HG03060 (cell line): Measurements from ENCODE around the gene MACF1.

Experiments
- ATAC-seq: cut with Tn5 transposase; IDR thresholded peaks from one replicate; pipeline ENCODE4 v1.9.1; 2021; ENCODE audit warnings: low read depth, moderate number of reproducible peaks; ENCODE audit not compliant: unreplicated experiment

MACF1 gene

DNA sequence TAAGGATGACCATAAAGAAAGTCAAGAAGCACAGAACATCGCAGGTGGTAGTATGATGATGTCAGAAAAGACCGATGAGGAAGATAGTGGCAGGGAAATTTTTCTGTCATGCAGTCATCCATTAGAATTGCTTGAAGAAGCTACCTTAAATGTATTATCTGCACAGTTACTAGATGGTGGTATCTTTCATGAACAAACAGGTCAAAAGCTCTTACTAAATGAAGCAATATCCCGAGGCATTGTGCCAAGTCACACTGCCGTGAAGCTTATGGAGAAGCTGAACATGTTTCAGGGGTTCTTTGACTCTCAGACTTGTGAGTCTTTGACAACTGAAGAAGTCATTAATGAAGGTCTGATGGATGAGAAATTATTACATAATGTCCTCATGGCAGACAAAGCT is 128.8 kb downstream of the MACF1 start:
- no peak for ATAC-seq

GRCh38 chr1:39335216-39335615 is 130.7 kb downstream of the MACF1 start:
- ATAC-seq = no peak

DNA sequence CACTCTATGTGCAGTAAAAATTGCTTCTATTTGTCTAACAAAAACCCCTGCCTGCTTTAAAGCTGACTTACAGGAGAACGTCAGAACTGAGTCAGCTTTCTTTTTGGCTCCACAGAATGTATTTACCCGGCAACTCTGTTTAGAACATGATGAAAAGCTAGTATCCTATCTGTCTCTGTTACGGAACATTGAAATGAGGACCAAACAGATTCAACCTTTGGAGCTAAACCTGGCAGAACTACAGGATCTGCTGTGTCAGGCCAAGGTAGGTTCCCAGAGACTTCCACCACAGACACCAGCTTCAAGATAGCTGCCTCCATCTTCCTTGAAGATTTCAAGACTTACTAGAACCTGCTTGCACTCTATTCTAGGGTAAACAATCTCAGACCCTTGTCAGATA is 132.6 kb downstream of the MACF1 start:
- no peak for ATAC-seq

DNA sequence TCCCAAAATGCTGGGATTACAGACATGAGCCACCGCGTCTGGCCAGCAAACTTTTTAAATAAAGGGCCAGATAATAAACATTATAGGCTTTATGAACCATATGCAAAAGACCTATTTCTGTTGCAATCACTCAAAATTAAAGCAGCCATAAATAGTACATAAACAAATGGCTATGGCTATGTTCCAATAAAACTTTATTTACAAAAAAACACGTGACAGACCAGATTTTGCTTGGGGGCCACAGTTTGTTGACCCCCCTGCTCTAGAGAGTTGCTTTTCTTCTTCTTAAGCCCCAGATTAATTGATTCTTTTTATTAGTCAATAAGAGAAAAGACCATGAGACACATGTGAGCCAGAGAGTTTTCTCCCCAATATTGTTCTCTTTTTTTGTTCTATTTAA is 138.3 kb downstream of the MACF1 start:
- ATAC-seq = no peak

- ATAC-seq = no peak
Measured at GRCh38 chr1:39344394-39345154, 140.1 kb downstream of the MACF1 start.

GRCh38 chr1:39346872-39347271 is 142.4 kb downstream of the MACF1 start:
- no peak for ATAC-seq

GRCh38 chr1:39348278-39348677 is 143.8 kb downstream of the MACF1 start:
- no peak for ATAC-seq

DNA sequence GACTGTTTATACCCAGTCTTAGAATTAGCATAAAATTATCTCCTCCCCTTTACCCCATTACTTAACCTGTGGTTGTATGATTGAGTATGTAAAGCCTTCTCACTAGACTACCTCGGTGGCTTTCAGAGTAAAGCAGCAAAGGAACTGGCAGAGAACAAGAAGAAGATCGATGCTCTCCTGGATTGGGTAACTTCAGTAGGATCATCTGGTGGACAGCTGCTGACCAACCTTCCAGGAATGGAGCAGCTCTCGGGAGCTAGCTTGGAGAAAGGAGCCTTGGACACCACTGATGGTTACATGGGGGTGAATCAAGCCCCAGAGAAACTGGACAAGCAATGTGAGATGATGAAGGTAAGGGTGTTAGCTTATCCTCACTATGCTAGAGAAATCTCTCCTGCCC is 148.4 kb downstream of the MACF1 start:
- no peak for ATAC-seq

DNA sequence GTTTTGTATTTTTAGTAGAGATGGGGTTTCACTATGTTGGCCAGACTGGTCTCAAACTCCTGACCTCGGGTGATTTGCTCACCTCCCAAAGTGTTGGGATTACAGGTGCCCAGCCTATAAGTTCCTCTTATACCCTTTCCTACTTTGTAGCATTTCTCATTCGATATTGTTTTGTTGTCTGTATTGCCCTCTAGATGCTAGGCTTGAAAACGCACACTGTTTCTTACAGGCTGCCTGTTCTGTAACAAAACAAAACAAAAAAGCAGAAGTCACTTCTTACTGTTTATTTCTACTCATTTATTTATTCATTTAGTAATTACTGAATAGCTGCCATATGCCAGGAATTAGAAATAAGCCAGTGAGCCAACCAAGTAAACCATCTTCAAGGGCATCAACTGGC is 150.1 kb downstream of the MACF1 start:
- ATAC-seq = no peak

DNA sequence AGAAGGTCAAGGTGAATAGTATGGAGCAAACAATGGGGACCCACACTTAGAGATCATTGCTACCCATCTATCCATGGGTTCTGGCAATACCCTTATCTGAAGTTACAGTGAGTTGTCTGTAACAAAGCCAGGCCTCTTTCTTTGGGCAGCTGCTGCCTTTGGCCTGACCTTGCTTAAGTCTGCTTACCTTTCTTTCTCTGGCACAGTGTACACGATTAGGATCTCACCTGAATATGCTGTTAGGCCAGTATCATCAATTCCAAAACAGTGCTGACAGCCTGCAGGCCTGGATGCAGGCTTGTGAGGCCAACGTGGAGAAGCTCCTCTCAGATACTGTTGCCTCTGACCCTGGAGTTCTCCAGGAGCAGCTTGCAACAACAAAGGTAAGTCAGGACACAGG is 154.0 kb downstream of the MACF1 start:
- no peak for ATAC-seq

DNA sequence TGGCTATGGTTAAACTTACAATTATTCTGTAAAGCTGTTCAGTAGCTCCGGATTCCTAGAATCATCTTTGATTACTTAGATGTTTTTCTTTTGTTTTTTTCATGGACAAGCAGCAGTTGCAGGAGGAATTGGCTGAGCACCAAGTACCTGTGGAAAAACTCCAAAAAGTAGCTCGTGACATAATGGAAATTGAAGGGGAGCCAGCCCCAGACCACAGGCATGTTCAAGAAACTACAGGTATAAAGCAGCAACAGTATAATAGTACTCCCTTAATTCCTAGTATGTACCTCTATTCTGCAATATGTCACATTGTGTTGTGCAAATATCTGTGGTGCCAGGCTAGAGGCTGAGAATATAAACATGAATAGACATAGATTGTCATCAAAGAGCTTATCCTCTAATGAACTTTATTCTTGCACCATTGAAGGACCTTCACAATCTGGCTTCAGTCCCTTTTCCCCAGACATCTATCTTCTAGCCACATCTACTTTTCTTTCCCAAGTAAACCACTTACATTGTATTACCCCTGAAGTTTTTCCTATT is 154.6 kb downstream of the MACF1 start:
- ATAC-seq = no peak

GRCh38 chr1:39360731-39361130 is 156.2 kb downstream of the MACF1 start:
- ATAC-seq = no peak

GRCh38 chr1:39361446-39361845 is 157.0 kb downstream of the MACF1 start:
- no peak for ATAC-seq

DNA sequence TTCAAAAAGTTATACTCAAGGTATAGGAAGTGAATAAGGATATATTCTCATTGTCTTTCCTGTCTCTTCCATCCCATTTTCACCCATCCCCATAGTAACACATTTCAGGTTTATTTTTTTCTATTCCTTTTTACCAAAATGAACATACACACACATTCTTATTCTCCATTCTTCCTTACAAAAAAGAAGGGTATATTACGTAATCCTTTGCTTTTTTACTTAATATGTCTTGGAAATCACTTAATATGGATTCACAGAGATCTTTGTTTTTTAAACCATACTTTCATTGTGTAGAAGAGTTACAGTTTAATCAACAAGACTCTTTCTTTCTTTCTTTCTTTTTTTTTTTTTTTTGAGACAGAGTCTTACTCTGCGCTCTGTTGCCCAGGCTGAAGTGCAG is 158.8 kb downstream of the MACF1 start:
- ATAC-seq = no peak

DNA sequence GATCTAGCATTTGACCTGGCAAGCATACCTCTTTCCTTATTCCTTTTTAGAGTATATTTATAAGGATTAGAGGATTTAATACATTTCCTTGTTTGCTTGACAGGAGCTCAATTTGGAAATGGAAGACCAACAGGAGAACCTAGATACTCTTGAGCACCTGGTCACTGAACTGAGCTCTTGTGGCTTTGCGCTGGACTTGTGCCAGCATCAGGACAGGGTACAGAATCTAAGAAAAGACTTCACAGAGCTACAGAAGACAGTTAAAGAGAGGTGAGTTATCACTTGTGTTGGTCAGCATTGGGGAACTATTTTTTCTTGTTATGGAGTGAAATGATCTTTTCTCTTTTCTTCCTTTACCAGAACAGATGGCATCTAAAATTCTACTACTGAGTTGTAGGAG is 163.6 kb downstream of the MACF1 start:
- ATAC-seq = no peak

GRCh38 chr1:39369565-39369964 is 165.1 kb downstream of the MACF1 start:
- ATAC-seq = no peak

GRCh38 chr1:39370602-39371001 is 166.1 kb downstream of the MACF1 start:
- no peak for ATAC-seq

- ATAC-seq = no peak
Measured at GRCh38 chr1:39372105-39372504, 167.6 kb downstream of the MACF1 start.

DNA sequence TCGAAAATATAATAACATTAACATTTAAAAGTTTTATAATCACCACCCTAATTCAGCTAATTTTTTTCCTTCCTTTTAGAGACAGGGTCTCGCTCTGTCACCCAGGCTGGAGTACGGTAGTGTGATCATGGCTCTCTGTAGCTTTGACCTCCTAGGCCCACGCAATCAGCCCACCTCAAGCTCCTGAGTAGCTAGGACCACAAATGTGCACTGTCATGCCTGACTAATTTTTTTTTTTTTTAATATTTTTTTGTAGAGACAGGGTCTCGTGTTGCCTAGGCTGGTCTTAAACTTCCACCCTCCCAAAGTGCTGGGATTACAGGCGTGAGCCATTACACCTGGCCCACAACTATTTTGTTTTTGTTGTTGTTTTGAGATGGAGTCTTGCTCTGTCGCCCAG is 172.2 kb downstream of the MACF1 start:
- no peak for ATAC-seq

- no peak for ATAC-seq
Measured at GRCh38 chr1:39378377-39378776, 173.9 kb downstream of the MACF1 start.

- ATAC-seq = no peak
Measured at GRCh38 chr1:39379187-39379586, 174.7 kb downstream of the MACF1 start.

DNA sequence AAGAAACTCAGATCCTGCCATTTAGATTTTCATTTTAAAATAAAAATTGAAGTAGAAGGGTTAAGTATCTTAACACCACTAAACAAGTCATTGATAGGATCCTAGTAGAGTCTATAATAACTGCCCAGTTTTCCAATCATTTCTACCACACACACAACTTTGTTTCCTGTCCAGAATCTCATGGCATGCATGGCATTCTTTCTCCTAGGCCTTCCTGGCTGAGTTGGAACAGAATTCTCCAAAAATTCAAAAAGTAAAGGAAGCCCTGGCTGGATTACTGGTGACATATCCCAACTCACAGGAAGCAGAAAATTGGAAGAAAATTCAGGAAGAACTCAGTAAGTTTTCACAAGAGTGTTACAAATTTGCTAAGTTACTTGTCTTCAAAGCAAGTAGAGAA is 175.5 kb downstream of the MACF1 start:
- ATAC-seq = no peak

DNA sequence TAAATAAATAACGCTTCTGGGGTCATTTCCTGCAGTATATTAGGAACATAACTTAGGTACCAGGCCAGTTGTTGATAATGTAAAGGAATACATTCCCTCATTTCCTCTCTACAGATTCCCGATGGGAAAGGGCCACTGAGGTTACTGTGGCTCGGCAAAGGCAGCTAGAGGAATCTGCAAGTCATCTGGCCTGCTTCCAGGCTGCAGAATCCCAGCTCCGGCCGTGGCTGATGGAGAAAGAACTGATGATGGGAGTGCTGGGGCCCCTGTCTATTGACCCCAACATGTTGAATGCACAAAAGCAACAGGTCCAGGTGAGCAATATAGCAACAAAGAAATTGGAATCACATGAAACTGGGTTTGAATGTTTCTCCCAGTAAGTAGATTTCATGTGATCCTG is 177.3 kb downstream of the MACF1 start:
- no peak for ATAC-seq
